ENCODE measurements around the gene SLC35F2.

Gene SLC35F2

GRCh38 chr11:107787733-107788132, 70.9 kb downstream of the SLC35F2 start:
- H3K9ac ChIP-seq (ENCODE audit: low read length): no peak overlapping the region
- H2AFZ ChIP-seq (ENCODE audit: low read length): no peak overlapping the region
- no peaks in the 10 kb centered on the region for H3K4me1 ChIP-seq (ENCODE audit: low read length)
- no peak overlapping the region for H3K4me2 ChIP-seq (ENCODE audit: low read depth, low read length)
- H3K79me2 ChIP-seq (ENCODE audit: low read length): no peaks in the 10 kb centered on the region
- H3K4me3 ChIP-seq (ENCODE audit: low read length): no peak overlapping the region
- H3K9me2 ChIP-seq (replicated peaks; ENCODE audit: insufficient read depth, low read length): no peaks in the 10 kb centered on the region
- no peaks in the 10 kb centered on the region for H3F3A ChIP-seq (ENCODE audit: insufficient read depth, low read length)
- no peaks in the 10 kb centered on the region for H3K27me3 ChIP-seq (replicated peaks; ENCODE audit: insufficient read depth, low read length)
- H4K20me1 ChIP-seq (ENCODE audit: insufficient read depth, low read length): no peaks in the 10 kb centered on the region
- H3K36me3 ChIP-seq (replicated peaks; ENCODE audit: insufficient read depth, low read length): no peaks in the 10 kb centered on the region
- TF ChIP-seq CTCF (IDR thresholded peaks at IDR 0.05; ENCODE audit: low read length) (no peak), EZH2 (optimal IDR thresholded peaks at IDR 0.05; ENCODE audit: low read depth, low read length) (no peak), EZH2phosphoT487 (IDR thresholded peaks at IDR 0.05; ENCODE audit: low read length) (no peak)
- no peak overlapping the region for H3K27ac ChIP-seq (ENCODE audit: low read length)
- H3K9me3 ChIP-seq (replicated peaks; ENCODE audit: insufficient read depth, low read length): no peaks in the 10 kb centered on the region
- no peak for DNase-seq

- Histone ChIP-seq H3F3A (ENCODE audit: insufficient read depth, low read length) (no peaks in the 10 kb centered on the region), H3K27me3 (replicated peaks; ENCODE audit: insufficient read depth, low read length) (no peaks in the 10 kb centered on the region), H3K9me3 (replicated peaks; ENCODE audit: insufficient read depth, low read length) (no peaks in the 10 kb centered on the region), H2AFZ (ENCODE audit: low read length) (no peak overlapping the region), H3K36me3 (replicated peaks; ENCODE audit: insufficient read depth, low read length) (no peaks in the 10 kb centered on the region), H3K9me2 (replicated peaks; ENCODE audit: insufficient read depth, low read length) (no peaks in the 10 kb centered on the region), H3K4me2 (ENCODE audit: low read depth, low read length) (no peak overlapping the region), H3K27ac (ENCODE audit: low read length) (no peak overlapping the region), H3K9ac (ENCODE audit: low read length) (no peak overlapping the region), H3K79me2 (ENCODE audit: low read length) (no peaks in the 10 kb centered on the region), H3K4me1 (ENCODE audit: low read length) (no peaks in the 10 kb centered on the region), H4K20me1 (ENCODE audit: insufficient read depth, low read length) (no peaks in the 10 kb centered on the region), H3K4me3 (ENCODE audit: low read length) (no peak overlapping the region)
- no peak for DNase-seq
- TF ChIP-seq EZH2 (optimal IDR thresholded peaks at IDR 0.05; ENCODE audit: low read depth, low read length) (no peak), CTCF (IDR thresholded peaks at IDR 0.05; ENCODE audit: low read length) (no peak), EZH2phosphoT487 (IDR thresholded peaks at IDR 0.05; ENCODE audit: low read length) (no peak)
Observed at GRCh38 chr11:107785401-107785800, 73.2 kb downstream of the SLC35F2 start.

- DNase-seq: no peak
- TF ChIP-seq CTCF (IDR thresholded peaks at IDR 0.05; ENCODE audit: low read length) (no peak), EZH2 (optimal IDR thresholded peaks at IDR 0.05; ENCODE audit: low read depth, low read length) (no peak), EZH2phosphoT487 (IDR thresholded peaks at IDR 0.05; ENCODE audit: low read length) (no peak)
- Histone ChIP-seq H3K4me3 (ENCODE audit: low read length) (no peak overlapping the region), H3K4me2 (ENCODE audit: low read depth, low read length) (no peak overlapping the region), H3K9me2 (replicated peaks; ENCODE audit: insufficient read depth, low read length) (no peaks in the 10 kb centered on the region), H3K9me3 (replicated peaks; ENCODE audit: insufficient read depth, low read length) (no peaks in the 10 kb centered on the region), H3K27me3 (replicated peaks; ENCODE audit: insufficient read depth, low read length) (no peaks in the 10 kb centered on the region), H3K4me1 (ENCODE audit: low read length) (no peaks in the 10 kb centered on the region), H3K79me2 (ENCODE audit: low read length) (no peaks in the 10 kb centered on the region), H4K20me1 (ENCODE audit: insufficient read depth, low read length) (no peaks in the 10 kb centered on the region), H2AFZ (ENCODE audit: low read length) (no peak overlapping the region), H3F3A (ENCODE audit: insufficient read depth, low read length) (no peaks in the 10 kb centered on the region), H3K9ac (ENCODE audit: low read length) (no peak overlapping the region), H3K27ac (ENCODE audit: low read length) (no peak overlapping the region), H3K36me3 (replicated peaks; ENCODE audit: insufficient read depth, low read length) (no peaks in the 10 kb centered on the region)
Observed at GRCh38 chr11:107783121-107783520, 75.5 kb downstream of the SLC35F2 start.

All from MM.1S (cell line).